CD4-positive, alpha-beta memory T cell (primary cell): Measurements from ENCODE around the gene KCNC4. TPM values are rescaled to one million over a fixed set of nuclear protein-coding genes. Genes with fewer than 3 reads are reported as not detected.

ENCODE experiments used
- CTCF ChIA-PET: fragments of 350-600 bp; sonication (Branson Sonifier 250); formaldehyde crosslinking; loops from one replicate; lab custom pipeline; 2021; ENCODE audit warnings: inconsistent platforms; ENCODE audit not compliant: partially characterized antibody; lab: Charles Lee
- POLR2A ChIA-PET: fragments of 350-600 bp; sonication (Branson Sonifier 250); formaldehyde crosslinking; loops from one replicate; lab custom pipeline; 2021; ENCODE audit not compliant: partially characterized antibody; lab: Charles Lee
- DNase-seq, 5 donors: peaks; one replicate each; pipeline versions ENCODE4 v3.0.0 to v3.0.0-alpha.2; 2020 to 2022; ENCODE audit warnings: mixed read lengths in 1 of 5
- H3K27ac ChIP-seq: one replicate; pipeline ENCODE4 v1.7.0; 2013; ENCODE audit warnings: low read depth, low read length
- H3K27me3 ChIP-seq: 2 replicates; pipeline ENCODE4 v1.7.0; 2013; ENCODE audit warnings: mild to moderate bottlenecking, low read length, moderate library complexity; ENCODE audit not compliant: insufficient read depth
- H3K36me3 ChIP-seq: 2 replicates; pipeline ENCODE4 v1.7.0; 2013; ENCODE audit warnings: mild to moderate bottlenecking, low read length, moderate library complexity; ENCODE audit not compliant: insufficient read depth
- H3K4me1 ChIP-seq: 2 replicates; pipeline ENCODE4 v1.7.0; 2013; ENCODE audit warnings: mild to moderate bottlenecking, low read length, moderate library complexity; ENCODE audit not compliant: insufficient read depth
- H3K4me3 ChIP-seq, 2 donors: one replicate each; pipeline ENCODE4 v1.7.0; 2013; ENCODE audit warnings: low read length in 2 of 2, mild to moderate bottlenecking in 1 of 2
- H3K9me3 ChIP-seq, 2 donors: one replicate each; pipeline ENCODE4 v1.7.0; 2013; ENCODE audit warnings: low read length in 2 of 2, control low read depth in 1 of 2; ENCODE audit not compliant: control insufficient read depth in 1 of 2
- H3K27ac Mint-ChIP-seq, 7 donors: one replicate each; pipeline ENCODE4 v1.8.0; 2020 to 2021; ENCODE audit warnings: mixed read lengths in 7 of 7, mild to moderate bottlenecking in 6 of 7, inconsistent platforms in 3 of 7, moderate library complexity in 3 of 7
- H3K27me3 Mint-ChIP-seq, 2 donors: one replicate each; pipeline ENCODE4 v1.8.0; 2020 to 2021; ENCODE audit warnings: mixed read lengths in 2 of 2
- H3K36me3 Mint-ChIP-seq, 2 donors: one replicate each; pipeline ENCODE4 v1.8.0; 2020 to 2021; ENCODE audit warnings: mixed read lengths in 2 of 2, inconsistent platforms in 1 of 2, mild to moderate bottlenecking in 1 of 2
- H3K4me1 Mint-ChIP-seq, 4 donors: one replicate each; pipeline ENCODE4 v1.8.0; 2020 to 2021; ENCODE audit warnings: mixed read lengths in 4 of 4, mild to moderate bottlenecking in 1 of 4
- H3K4me3 Mint-ChIP-seq, 8 donors: one replicate each; pipeline ENCODE4 v1.8.0; 2020 to 2021; ENCODE audit warnings: mixed read lengths in 8 of 8, mild to moderate bottlenecking in 7 of 8, moderate library complexity in 6 of 8, inconsistent platforms in 3 of 8
- H3K9me3 Mint-ChIP-seq, 8 donors: one replicate each; pipeline ENCODE4 v1.8.0; 2020 to 2021; ENCODE audit warnings: mixed read lengths in 8 of 8, mild to moderate bottlenecking in 5 of 8, inconsistent platforms in 3 of 8, moderate library complexity in 1 of 8
- intact Hi-C: fragments of 100-400 bp; cut with micrococcal nuclease; formaldehyde crosslinking; loops from one replicate; pipeline ENCODE4 v1.15.1; 2023
- polyA plus RNA-seq, 2 donors: library from polyadenylated mRNA; unstranded; fragments of 300-500 nt; fragmentation: Illumina TruSeq; gene quantifications; one replicate each; pipeline ENCODE4 v1.2.3, GENCODE V29; 2021
- total RNA-seq, 2 experiments: library from RNA; stranded (reverse); gene quantifications; one replicate each; pipeline ENCODE4 v1.2.3, GENCODE V29; 2021

The KCNC4 gene
- total and polyA plus RNA-seq, 4 experiments from 2014 or later, result 2.3 to 13.4 (median 7.5) TPM

GRCh38 chr1:110242731-110243130 lies 32.6 kb downstream of the KCNC4 start:
- Mint-ChIP-seq H3K27me3 (no peaks in the 10 kb centered on the region), H3K4me1 (peaks cover 0 to 3% (median 0%) of the 10 kb centered on the region in 4 donors)
- CTCF ChIA-PET, result interaction anchor here (1.3 kb wide), 1 partner anchor 35 kb away, joined by 5 read pairs; no protein-coding TSS in a partner anchor

DNA sequence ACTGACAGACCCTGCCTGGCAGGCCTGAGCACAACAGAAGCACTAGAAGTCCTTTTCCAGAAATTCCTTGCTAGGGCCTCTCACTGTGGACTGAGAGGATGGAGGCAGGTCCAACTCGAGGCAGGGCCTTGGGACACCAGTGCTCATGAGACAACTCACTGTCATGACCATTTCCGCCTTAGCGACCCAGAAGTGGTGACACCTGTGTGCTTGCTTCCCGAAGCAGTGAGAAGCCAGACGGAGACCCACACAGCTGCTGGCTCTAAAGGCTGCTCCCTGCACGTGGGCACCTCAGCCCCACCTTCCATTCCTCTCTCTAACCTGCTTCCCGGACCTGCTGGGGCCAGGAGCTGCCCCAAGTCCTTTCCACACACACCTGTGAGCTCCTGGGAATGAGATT lies 33.0 kb downstream of the KCNC4 start:
- Mint-ChIP-seq H3K4me1 (peaks cover 0 to 3% (median 0%) of the 10 kb centered on the region in 4 donors), H3K4me3 (no peak overlapping the region), H3K27ac (no peak overlapping the region), H3K36me3 (peaks cover 0 to 3% of the 10 kb centered on the region in 2 donors), H3K9me3 (no peaks in the 10 kb centered on the region), H3K27me3 (no peaks in the 10 kb centered on the region)
- ChIA-PET CTCF (no interaction called here), POLR2A (no interaction called here)
- no peak for DNase-seq
- Histone ChIP-seq H3K27me3 (no peaks in the 10 kb centered on the region), H3K4me3 (no peak overlapping the region), H3K36me3 (no peaks in the 10 kb centered on the region), H3K9me3 (no peaks in the 10 kb centered on the region), H3K27ac (no peak overlapping the region), H3K4me1 (no peaks in the 10 kb centered on the region)
- intact Hi-C loops, result no loop called here

More at GRCh38 chr1:110242731-110243130, 32.6 kb downstream of the KCNC4 start:
- Histone ChIP-seq H3K4me3 (no peak overlapping the region), H3K4me1 (no peaks in the 10 kb centered on the region), H3K27ac (no peak overlapping the region), H3K27me3 (no peaks in the 10 kb centered on the region), H3K36me3 (no peaks in the 10 kb centered on the region), H3K9me3 (no peaks in the 10 kb centered on the region)
- Mint-ChIP-seq H3K27ac (no peak overlapping the region), H3K36me3 (peaks cover 0 to 3% of the 10 kb centered on the region in 2 donors), H3K9me3 (no peaks in the 10 kb centered on the region), H3K4me3 (no peak overlapping the region)
- DNase-seq, result no peak
- intact Hi-C loops, result no loop called here
- POLR2A ChIA-PET, result no interaction called here

DNA sequence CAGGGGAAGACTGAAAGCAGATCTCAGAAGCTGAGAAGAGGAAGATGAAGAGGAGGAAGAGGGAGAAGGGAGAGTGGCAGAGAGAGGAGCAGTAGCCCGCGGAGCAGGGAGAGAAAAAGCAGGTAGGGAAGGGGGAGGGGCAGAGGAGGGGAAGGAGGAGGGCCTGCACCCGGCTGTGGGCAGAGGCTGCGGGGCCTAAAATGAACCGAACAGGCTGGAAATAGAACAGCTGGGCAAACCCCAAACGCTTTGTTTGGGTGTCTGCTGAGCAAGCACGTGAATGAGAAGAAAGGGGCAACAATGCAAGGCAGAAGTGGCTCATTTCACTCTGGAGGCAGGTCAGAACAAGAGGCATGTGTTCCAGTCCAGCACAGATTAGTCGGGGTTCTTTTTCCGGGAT lies 33.5 kb downstream of the KCNC4 start:
- Mint-ChIP-seq H3K9me3 (no peaks in the 10 kb centered on the region), H3K4me3 (no peak overlapping the region)
- DNase-seq, result no peak

DNA sequence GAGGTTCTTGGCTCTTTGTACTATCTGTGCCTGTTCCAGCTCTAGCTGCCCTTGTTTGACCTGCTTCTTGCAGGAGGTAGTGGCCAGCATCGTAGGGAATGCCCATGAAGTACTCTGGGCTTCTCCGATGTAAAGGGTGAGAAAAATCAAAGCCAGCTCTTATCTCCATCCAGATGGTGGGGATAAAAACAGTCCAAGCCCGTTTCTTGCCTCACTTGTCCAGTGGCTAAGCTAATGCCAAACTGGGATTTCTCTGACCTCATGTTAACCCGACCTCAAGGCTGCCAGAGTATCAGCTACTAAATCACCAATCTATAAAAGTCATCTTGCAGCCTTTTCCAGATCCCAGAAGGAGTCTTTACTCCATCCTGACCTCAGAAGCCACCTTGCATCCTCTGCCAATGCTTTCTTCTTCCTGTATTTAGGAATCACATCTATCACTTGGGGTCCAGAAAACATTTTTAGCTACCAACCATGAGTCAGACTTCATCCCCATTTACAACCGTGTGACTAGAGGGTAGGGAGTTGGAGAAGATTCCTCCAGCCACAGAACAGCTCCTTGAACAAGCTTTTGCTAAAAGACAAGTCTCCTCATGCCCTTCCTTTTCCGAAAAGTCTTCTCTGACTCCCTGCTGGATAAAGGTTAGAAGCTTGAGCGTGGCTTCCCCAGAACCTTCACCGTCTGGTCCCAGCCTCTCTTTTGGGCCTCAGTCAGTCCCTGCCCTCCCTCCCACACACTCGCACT lies 35.9 kb downstream of the KCNC4 start:
- H3K27me3 Mint-ChIP-seq, result no peaks in the 10 kb centered on the region
- no peak overlapping the region for H3K27ac ChIP-seq
- H3K36me3 Mint-ChIP-seq, result peaks cover 0 to 4% of the 10 kb centered on the region in 2 donors
- CTCF ChIA-PET, result interaction anchor here (2.8 kb wide), 1 partner anchor 38 kb away, joined by 16 read pairs; no protein-coding TSS in a partner anchor
- H3K27me3 ChIP-seq, result no peaks in the 10 kb centered on the region
- DNase-seq, result no peak
- H3K36me3 ChIP-seq, result no peaks in the 10 kb centered on the region
- POLR2A ChIA-PET, result no interaction called here
- H3K4me1 Mint-ChIP-seq, result peaks cover 0 to 2% (median 0%) of the 10 kb centered on the region in 4 donors
- no peak overlapping the region for H3K27ac Mint-ChIP-seq
- H3K9me3 Mint-ChIP-seq, result no peaks in the 10 kb centered on the region
- intact Hi-C loops, result no loop called here
- H3K4me3 Mint-ChIP-seq, result no peak overlapping the region
- no peaks in the 10 kb centered on the region for H3K9me3 ChIP-seq
- no peak overlapping the region for H3K4me3 ChIP-seq
- no peaks in the 10 kb centered on the region for H3K4me1 ChIP-seq

More for the DNA sequence above, 33.5 kb downstream of the KCNC4 start:
- Mint-ChIP-seq H3K27ac (no peak overlapping the region), H3K27me3 (no peaks in the 10 kb centered on the region), H3K4me1 (peaks cover 0 to 3% (median 0%) of the 10 kb centered on the region in 4 donors), H3K36me3 (no peaks in the 10 kb centered on the region)
- POLR2A ChIA-PET, result no interaction called here
- H3K36me3 ChIP-seq, result no peaks in the 10 kb centered on the region
- intact Hi-C loops, result no loop called here
- H3K4me3 ChIP-seq, result no peak overlapping the region
- CTCF ChIA-PET, result interaction anchor here (2.8 kb wide), 1 partner anchor 36 kb away, joined by 16 read pairs; no protein-coding TSS in a partner anchor
- H3K27ac ChIP-seq, result no peak overlapping the region
- H3K27me3 ChIP-seq, result no peaks in the 10 kb centered on the region
- no peaks in the 10 kb centered on the region for H3K9me3 ChIP-seq
- no peaks in the 10 kb centered on the region for H3K4me1 ChIP-seq

DNA sequence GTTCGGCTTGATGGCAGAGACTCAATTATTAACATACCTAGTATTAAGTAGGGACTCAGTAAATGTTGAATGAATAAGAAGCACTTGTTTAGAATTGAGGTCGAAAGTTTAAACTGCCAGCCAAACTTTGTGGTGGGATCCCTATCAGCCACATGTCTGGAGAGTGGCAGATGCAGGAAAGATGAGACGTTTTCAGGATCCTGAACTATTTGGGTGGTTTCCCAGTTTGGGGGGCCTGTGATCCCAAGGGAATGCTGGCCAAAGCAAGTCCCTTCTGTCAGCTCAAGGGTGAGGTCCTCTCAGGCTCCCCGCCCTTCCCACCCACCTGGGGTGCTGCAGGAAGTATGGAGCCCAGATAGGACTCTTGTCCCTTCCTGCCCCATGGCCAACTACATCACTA lies 38.6 kb downstream of the KCNC4 start:
- CTCF ChIA-PET, result no interaction called here
- H3K4me1 ChIP-seq, result no peaks in the 10 kb centered on the region
- H3K9me3 ChIP-seq, result no peaks in the 10 kb centered on the region
- intact Hi-C loops, result no loop called here
- no peaks in the 10 kb centered on the region for H3K9me3 Mint-ChIP-seq
- H3K27ac Mint-ChIP-seq, result no peak overlapping the region
- no peaks in the 10 kb centered on the region for H3K36me3 ChIP-seq
- H3K4me3 ChIP-seq, result no peak overlapping the region
- DNase-seq, result no peak
- no peaks in the 10 kb centered on the region for H3K27me3 ChIP-seq
- H3K27ac ChIP-seq, result no peak overlapping the region
- no peak overlapping the region for H3K4me3 Mint-ChIP-seq
- POLR2A ChIA-PET, result no interaction called here
- H3K36me3 Mint-ChIP-seq, result peaks cover 0 to 4% of the 10 kb centered on the region in 2 donors
- H3K4me1 Mint-ChIP-seq, result no peaks in the 10 kb centered on the region
- H3K27me3 Mint-ChIP-seq, result peaks cover 0 to 2% of the 10 kb centered on the region in 2 donors

GRCh38 chr1:110249256-110249655 lies 39.1 kb downstream of the KCNC4 start:
- H3K36me3 Mint-ChIP-seq, result peaks cover 0 to 4% of the 10 kb centered on the region in 2 donors
- Histone ChIP-seq H3K4me3 (no peak overlapping the region), H3K27ac (no peak overlapping the region), H3K4me1 (no peaks in the 10 kb centered on the region), H3K36me3 (no peaks in the 10 kb centered on the region), H3K27me3 (no peaks in the 10 kb centered on the region), H3K9me3 (no peaks in the 10 kb centered on the region)
- no peaks in the 10 kb centered on the region for H3K4me1 Mint-ChIP-seq
- no peak overlapping the region for H3K4me3 Mint-ChIP-seq
- CTCF ChIA-PET, result no interaction called here
- no peak overlapping the region for H3K27ac Mint-ChIP-seq
- DNase-seq, result no peak
- no peaks in the 10 kb centered on the region for H3K9me3 Mint-ChIP-seq
- intact Hi-C loops, result no loop called here
- POLR2A ChIA-PET, result no interaction called here
- peaks cover 0 to 2% of the 10 kb centered on the region in 2 donors for H3K27me3 Mint-ChIP-seq

DNA sequence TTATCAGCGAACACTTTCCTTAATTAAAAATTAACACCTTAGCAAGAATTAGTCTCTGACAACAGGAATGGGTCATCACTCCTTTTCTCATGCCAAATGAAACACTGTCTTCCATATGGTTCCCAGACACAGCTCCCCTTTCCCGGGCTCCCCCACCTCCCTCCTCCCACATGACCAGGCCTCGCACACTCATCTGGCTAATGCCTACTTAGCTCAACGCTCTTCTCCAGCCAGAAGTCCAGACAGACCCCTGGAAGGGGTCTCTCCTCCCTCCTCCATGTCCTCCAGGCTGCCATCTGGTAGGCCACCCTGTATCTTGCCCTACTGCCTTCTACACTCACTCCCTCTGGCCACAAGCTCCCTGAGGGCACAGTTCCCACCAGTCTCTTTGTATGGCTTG lies 39.9 kb downstream of the KCNC4 start:
- Mint-ChIP-seq H3K27me3 (peaks cover 0 to 2% of the 10 kb centered on the region in 2 donors), H3K36me3 (peaks cover 0 to 4% of the 10 kb centered on the region in 2 donors), H3K27ac (no peak overlapping the region), H3K4me3 (no peak overlapping the region), H3K9me3 (no peaks in the 10 kb centered on the region), H3K4me1 (peaks cover 0 to under 1% (median 0%) of the 10 kb centered on the region in 4 donors)
- ChIA-PET POLR2A (no interaction called here), CTCF (no interaction called here)
- intact Hi-C loops, result no loop called here
- Histone ChIP-seq H3K9me3 (no peaks in the 10 kb centered on the region), H3K4me1 (no peaks in the 10 kb centered on the region), H3K27ac (no peak overlapping the region), H3K36me3 (no peaks in the 10 kb centered on the region), H3K4me3 (no peak overlapping the region), H3K27me3 (no peaks in the 10 kb centered on the region)
- DNase-seq, result no peak
